Epithelial cell of proximal tubule (primary cell): ENCODE results near the gene KCNA5. TPM values are rescaled to one million over a fixed set of nuclear protein-coding genes. Genes with fewer than 3 reads are reported as not detected.

Experiments used
- DNase-seq: peaks from one replicate; pipeline ENCODE4 v3.0.0-alpha.2; 2011; ENCODE audit warnings: low read depth
- H3K4me3 ChIP-seq: 2 replicates; pipeline ENCODE4 v1.5.1; 2011; ENCODE audit warnings: low read depth, mild to moderate bottlenecking, low read length
- CTCF ChIP-seq: conservative IDR thresholded peaks from 2 replicates; pipeline ENCODE4 v1.5.1; 2012; ENCODE audit warnings: low read depth, mild to moderate bottlenecking, low read length
- total RNA-seq: library from RNA; depleted of rRNA; stranded (reverse); fragments of >200 nt; gene quantifications from 2 replicates; pipeline ENCODE4 v1.2.3, GENCODE V29; 2015

Gene KCNA5
- total RNA-seq, 1 donor from 2014 or later: not detected

- DNase-seq: no peak
Measured at GRCh38 chr12:5003025-5003666, 40.5 kb upstream of the KCNA5 start.

GRCh38 chr12:5008661-5009060 lies 35.0 kb upstream of the KCNA5 start:
- DNase-seq: no peak
- no peak for TF ChIP-seq CTCF
- H3K4me3 ChIP-seq: no peak overlapping the region

More at GRCh38 chr12:5003025-5003666, 40.5 kb upstream of the KCNA5 start:
- peak; percentile 100 for TF ChIP-seq CTCF
- H3K4me3 ChIP-seq: no peak overlapping the region

GRCh38 chr12:5010151-5010550 lies 33.5 kb upstream of the KCNA5 start:
- no peak overlapping the region for H3K4me3 ChIP-seq
- TF ChIP-seq CTCF: no peak
- no peak for DNase-seq

- no peak overlapping the region for H3K4me3 ChIP-seq
- DNase-seq: no peak
- TF ChIP-seq CTCF: no peak
Measured at GRCh38 chr12:5012337-5012736, 31.3 kb upstream of the KCNA5 start.

- no peak for TF ChIP-seq CTCF
- no peak for DNase-seq
- no peak overlapping the region for H3K4me3 ChIP-seq
Measured at GRCh38 chr12:5013266-5013730, 30.4 kb upstream of the KCNA5 start.

- DNase-seq: no peak
- no peak overlapping the region for H3K4me3 ChIP-seq
- no peak for TF ChIP-seq CTCF
Measured at GRCh38 chr12:5014269-5014668, 29.4 kb upstream of the KCNA5 start.
